GM23248 (cell line): ENCODE data around the gene UTS2R. TPM values are rescaled to one million over a fixed set of nuclear protein-coding genes. Genes with fewer than 3 reads are reported as not detected.

Experiments used
- DNase-seq: peaks from one replicate; pipeline ENCODE4 v3.0.0-alpha.2; 2015
- H2AFZ ChIP-seq: fragments of 200-600 bp; sonication (generic); 2 replicates; pipeline ENCODE4 v1.6.1; 2016; ENCODE audit warnings: antibody characterized with exemption
- H3F3A ChIP-seq: fragments of 200-600 bp; sonication (generic); 2 replicates; pipeline ENCODE4 v1.6.1; 2016; ENCODE audit warnings: mild to moderate bottlenecking, antibody characterized with exemption, mixed run types; ENCODE audit not compliant: insufficient read depth
- H3K27ac ChIP-seq: fragments of 200-600 bp; sonication (generic); 2 replicates; pipeline ENCODE4 v1.5.1; 2016; ENCODE audit warnings: mild to moderate bottlenecking
- H3K27me3 ChIP-seq: fragments of 200-600 bp; sonication (generic); replicated peaks from 2 replicates; pipeline ENCODE4 v1.6.1; 2016; ENCODE audit warnings: mild to moderate bottlenecking; ENCODE audit not compliant: insufficient read depth
- H3K36me3 ChIP-seq: fragments of 200-600 bp; sonication (generic); 2 replicates; pipeline ENCODE4 v1.6.1; 2016; ENCODE audit warnings: low read depth, mild to moderate bottlenecking
- H3K4me1 ChIP-seq: fragments of 200-600 bp; sonication (generic); 2 replicates; pipeline ENCODE4 v1.6.1; 2016; ENCODE audit warnings: mild to moderate bottlenecking; ENCODE audit not compliant: insufficient read depth
- H3K4me2 ChIP-seq: fragments of 200-600 bp; sonication (generic); one replicate; pipeline ENCODE4 v1.6.1; 2016; ENCODE audit warnings: mild to moderate bottlenecking; ENCODE audit not compliant: unreplicated experiment
- H3K4me3 ChIP-seq: fragments of 200-600 bp; sonication (generic); 2 replicates; pipeline ENCODE4 v1.5.1; 2016; ENCODE audit warnings: mild to moderate bottlenecking
- H3K79me2 ChIP-seq: fragments of 200-600 bp; sonication (generic); 2 replicates; pipeline ENCODE4 v1.6.1; 2016; ENCODE audit warnings: mild to moderate bottlenecking; ENCODE audit not compliant: insufficient read depth
- H3K9ac ChIP-seq: fragments of 200-600 bp; sonication (generic); 2 replicates; pipeline ENCODE4 v1.6.1; 2016; ENCODE audit warnings: mild to moderate bottlenecking
- H3K9me2 ChIP-seq: fragments of 200-600 bp; sonication (generic); 2 replicates; pipeline ENCODE4 v1.6.1; 2016; ENCODE audit warnings: mixed run types, mild to moderate bottlenecking, moderate library complexity; ENCODE audit not compliant: insufficient read depth
- H3K9me3 ChIP-seq: fragments of 200-600 bp; sonication (generic); one replicate; pipeline ENCODE4 v1.6.1; 2017; ENCODE audit warnings: low read depth
- H4K20me1 ChIP-seq: fragments of 200-600 bp; sonication (generic); 2 replicates; pipeline ENCODE4 v1.6.0; 2016; ENCODE audit not compliant: insufficient read depth
- EZH2 ChIP-seq: fragments of 200-600 bp; sonication (generic); IDR thresholded peaks from 2 replicates; pipeline ENCODE4 v1.6.1; 2018; ENCODE audit warnings: antibody characterized with exemption, mild to moderate bottlenecking; ENCODE audit not compliant: insufficient read depth, poor library complexity, severe bottlenecking
- EZH2phosphoT487 ChIP-seq: fragments of 200-600 bp; sonication (generic); IDR thresholded peaks from 2 replicates; pipeline ENCODE4 v1.6.1; 2018; ENCODE audit warnings: antibody characterized with exemption, moderate library complexity, mild to moderate bottlenecking, low read depth; ENCODE audit not compliant: insufficient read depth
- WGBS, 2 experiments: methylation state at CpG; one replicate each; pipeline ENCODE4 v1.1.6; 2015 to 2017; ENCODE audit warnings: low lambda C conversion rate in 2 of 2, low coverage in 1 of 2; ENCODE audit errors: missing lambda C conversion rate in 2 of 2; 5-methylcytosine and 5-hydroxymethylcytosine counted together
- in situ Hi-C: fragments of 300-500 bp; cut with MboI; formaldehyde crosslinking; loops from 2 replicates; pipeline ENCODE4 v1.15.0; 2020
- polyA plus RNA-seq: library from polyadenylated mRNA; unstranded; fragments of >200 nt; fragmentation: Nextera tagmentation; extraction: Ambion mirVana; gene quantifications from 2 replicates; pipeline ENCODE4 v1.2.1, GENCODE V29; 2016
- total RNA-seq: library from RNA; depleted of rRNA; stranded (reverse); fragments of >200 nt; shearing (Covaris generic); gene quantifications from 2 replicates; pipeline ENCODE4 v1.2.3, GENCODE V29; 2014

Gene UTS2R
- total and polyA plus RNA-seq, 2 experiments from 2014 or later: not detected

- H3K36me3 ChIP-seq: no peaks in the 10 kb centered on the region
- H3K27ac ChIP-seq: no peak overlapping the region
- no peaks in the 10 kb centered on the region for H4K20me1 ChIP-seq
- H2AFZ ChIP-seq: no peak overlapping the region
- DNase-seq: no peak
- no peaks in the 10 kb centered on the region for H3K9me2 ChIP-seq
- TF ChIP-seq EZH2phosphoT487 (no peak), EZH2 (no peak)
- H3K4me2 ChIP-seq: no peak overlapping the region
- peaks cover 12% of the 10 kb centered on the region for H3K27me3 ChIP-seq
- no peak overlapping the region for H3K9ac ChIP-seq
- H3F3A ChIP-seq: peaks cover 5% of the 10 kb centered on the region; the same call in 1 of the 2 replicates
- no peaks in the 10 kb centered on the region for H3K79me2 ChIP-seq
- no peaks in the 10 kb centered on the region for H3K4me1 ChIP-seq
- H3K4me3 ChIP-seq: no peak overlapping the region
- H3K9me3 ChIP-seq: no peaks in the 10 kb centered on the region
- WGBS, 2 experiments: 10 to 12% methylated on average over 20 to 23 of the region's 26 CpGs
- in situ Hi-C loops: no loop called here
Observed at GRCh38 chr17:82385559-82386254, 14.1 kb downstream of the UTS2R start.

DNA sequence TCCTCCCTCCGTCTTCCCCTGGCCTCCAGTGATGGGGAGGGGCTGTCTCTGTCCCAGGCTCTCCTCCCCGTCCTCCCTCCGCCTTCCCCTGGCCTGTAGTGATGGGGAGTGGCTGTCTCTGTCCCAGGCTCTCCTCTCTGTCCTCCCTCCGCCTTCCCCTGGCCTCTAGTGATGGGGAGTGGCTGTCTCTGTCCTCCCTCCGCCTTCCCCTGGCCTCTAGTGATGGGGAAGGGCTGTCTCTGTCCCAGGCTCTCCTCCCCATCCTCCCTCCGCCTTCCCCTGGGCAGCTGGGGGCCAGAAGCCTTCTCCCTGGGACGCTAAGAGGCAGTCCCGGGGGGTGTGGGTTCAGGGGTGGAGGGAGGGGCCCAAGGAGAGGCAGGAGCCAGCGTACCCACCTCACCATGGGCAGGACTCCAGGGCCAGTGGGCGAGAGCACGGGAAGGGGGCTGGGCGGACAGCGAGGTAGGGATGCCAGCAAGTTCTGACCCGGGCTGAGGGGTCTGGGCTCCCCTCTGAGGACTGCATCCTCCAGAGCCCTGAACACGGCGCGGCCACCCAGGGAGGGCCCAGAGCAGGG is 14.8 kb downstream of the UTS2R start:
- Histone ChIP-seq H3K4me2 (no peak overlapping the region), H3K27me3 (peaks cover 12% of the 10 kb centered on the region), H3K36me3 (no peaks in the 10 kb centered on the region), H3K4me1 (no peaks in the 10 kb centered on the region), H4K20me1 (no peaks in the 10 kb centered on the region), H3K4me3 (no peak overlapping the region), H2AFZ (no peak overlapping the region), H3K79me2 (no peaks in the 10 kb centered on the region), H3K9ac (no peak overlapping the region), H3F3A (no peaks in the 10 kb centered on the region), H3K27ac (no peak overlapping the region), H3K9me3 (no peaks in the 10 kb centered on the region), H3K9me2 (no peaks in the 10 kb centered on the region)
- no peak for DNase-seq
- in situ Hi-C loops: no loop called here
- 10 to 11% methylated on average over 8 to 16 of the region's 17 CpGs for WGBS, 2 experiments
- TF ChIP-seq EZH2 (no peak), EZH2phosphoT487 (no peak)

- Histone ChIP-seq H4K20me1 (no peaks in the 10 kb centered on the region), H3K9me2 (no peaks in the 10 kb centered on the region), H3K4me3 (no peak overlapping the region), H3K36me3 (no peaks in the 10 kb centered on the region), H3K9me3 (no peaks in the 10 kb centered on the region), H3K4me1 (no peaks in the 10 kb centered on the region), H3F3A (no peaks in the 10 kb centered on the region), H3K27me3 (peaks cover 12% of the 10 kb centered on the region), H3K79me2 (no peaks in the 10 kb centered on the region), H3K9ac (no peak overlapping the region), H3K27ac (no peak overlapping the region), H2AFZ (no peak overlapping the region), H3K4me2 (no peak overlapping the region)
- no peak for DNase-seq
- in situ Hi-C loops: no loop called here
- 35 to 36% methylated on average over 28 to 38 of the region's 38 CpGs for whole genome bisulfite sequencing, 2 experiments
- TF ChIP-seq EZH2: no peak
- TF ChIP-seq EZH2phosphoT487: no peak
Observed at GRCh38 chr17:82386881-82387704, 15.5 kb downstream of the UTS2R start.

DNA sequence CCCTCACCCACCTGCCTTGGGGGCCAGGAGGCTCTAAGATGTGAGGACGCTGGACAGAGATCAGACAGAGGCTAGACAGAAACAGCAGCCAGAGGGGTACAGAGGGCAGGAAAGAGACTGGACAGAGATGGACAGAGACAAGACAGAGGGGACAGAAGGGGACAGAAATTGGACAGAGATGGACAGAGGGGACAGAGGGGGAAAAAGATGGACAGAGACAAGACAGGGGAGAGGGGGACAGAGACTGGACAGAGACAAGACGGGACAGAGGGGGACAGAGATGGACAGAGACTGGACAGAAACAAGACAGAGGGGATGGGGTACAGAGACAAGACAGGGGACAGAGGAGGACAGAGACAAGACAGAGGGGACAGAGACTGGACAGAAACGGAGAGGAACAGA is 16.1 kb downstream of the UTS2R start:
- in situ Hi-C loops: no loop called here
- Histone ChIP-seq H3K36me3 (no peaks in the 10 kb centered on the region), H3K4me1 (no peaks in the 10 kb centered on the region), H4K20me1 (no peaks in the 10 kb centered on the region), H3K4me3 (no peak overlapping the region), H3K27me3 (peaks cover 12% of the 10 kb centered on the region), H3F3A (no peaks in the 10 kb centered on the region), H2AFZ (no peak overlapping the region), H3K4me2 (no peak overlapping the region), H3K9me3 (no peaks in the 10 kb centered on the region), H3K27ac (no peak overlapping the region), H3K9me2 (no peaks in the 10 kb centered on the region), H3K9ac (no peak overlapping the region), H3K79me2 (no peaks in the 10 kb centered on the region)
- WGBS, 2 experiments: 86 to 89% methylated on average over 3 of the region's 3 CpGs
- no peak for DNase-seq
- TF ChIP-seq EZH2phosphoT487 (no peak), EZH2 (no peak)
